TTC549 (cell line): ENCODE results near the gene ADAMTS9.

Source experiments
- FAIRE-seq: peaks from 2 replicates; lab custom pipeline; 2012; peaks lifted over from hg19 to GRCh38; lab: Jason Lieb, UNC

ADAMTS9 gene

GRCh38 chr3:64653101-64653500 is 34.7 kb downstream of the ADAMTS9 start:
- FAIRE-seq: no peak

DNA sequence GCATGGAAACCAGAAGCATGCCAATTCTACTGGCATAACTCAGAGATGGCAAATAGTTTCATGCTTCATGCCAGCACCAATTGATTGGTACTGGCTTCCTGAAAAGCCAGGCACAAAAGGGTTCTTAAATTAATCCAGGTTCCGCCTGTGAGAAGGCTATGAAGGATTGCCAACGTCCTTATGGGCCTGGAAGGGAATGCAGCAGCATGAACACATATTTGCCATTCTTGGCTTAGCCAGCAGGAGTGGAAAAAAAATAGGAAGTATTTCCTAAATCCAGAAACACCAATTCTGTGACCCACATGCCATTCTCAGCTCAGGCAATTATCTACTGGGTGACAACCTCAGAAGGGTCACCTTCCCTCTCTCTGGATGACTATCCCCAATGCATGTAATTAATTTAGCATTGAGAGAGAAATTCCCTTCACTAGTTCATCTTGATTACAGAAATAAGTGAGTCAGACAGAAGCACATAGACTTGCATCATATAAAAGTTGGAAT is 36.0 kb downstream of the ADAMTS9 start:
- FAIRE-seq: no peak

DNA sequence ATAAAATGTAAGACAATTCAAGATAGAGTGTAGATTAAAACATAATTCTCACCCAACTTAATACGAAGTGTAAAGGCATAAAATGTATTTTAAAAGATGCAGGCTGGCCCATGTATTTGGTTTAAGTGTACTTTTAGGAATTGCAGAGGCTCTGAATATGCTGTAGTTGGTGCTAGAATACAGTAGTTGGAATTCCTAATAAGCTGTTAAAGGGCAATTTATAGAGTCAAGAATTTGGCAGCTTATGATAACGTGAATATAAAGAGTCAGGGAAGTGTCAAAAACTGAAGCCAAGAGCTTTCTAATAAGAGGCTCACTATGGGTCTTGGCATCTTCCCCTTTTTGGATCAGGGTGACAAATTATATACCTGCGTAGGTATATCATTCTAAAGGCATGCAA is 36.5 kb downstream of the ADAMTS9 start:
- FAIRE-seq: no peak

GRCh38 chr3:64650715-64651114 is 37.1 kb downstream of the ADAMTS9 start:
- no peak for FAIRE-seq

- no peak for FAIRE-seq
Observed at GRCh38 chr3:64650096-64650622, 37.6 kb downstream of the ADAMTS9 start.

DNA sequence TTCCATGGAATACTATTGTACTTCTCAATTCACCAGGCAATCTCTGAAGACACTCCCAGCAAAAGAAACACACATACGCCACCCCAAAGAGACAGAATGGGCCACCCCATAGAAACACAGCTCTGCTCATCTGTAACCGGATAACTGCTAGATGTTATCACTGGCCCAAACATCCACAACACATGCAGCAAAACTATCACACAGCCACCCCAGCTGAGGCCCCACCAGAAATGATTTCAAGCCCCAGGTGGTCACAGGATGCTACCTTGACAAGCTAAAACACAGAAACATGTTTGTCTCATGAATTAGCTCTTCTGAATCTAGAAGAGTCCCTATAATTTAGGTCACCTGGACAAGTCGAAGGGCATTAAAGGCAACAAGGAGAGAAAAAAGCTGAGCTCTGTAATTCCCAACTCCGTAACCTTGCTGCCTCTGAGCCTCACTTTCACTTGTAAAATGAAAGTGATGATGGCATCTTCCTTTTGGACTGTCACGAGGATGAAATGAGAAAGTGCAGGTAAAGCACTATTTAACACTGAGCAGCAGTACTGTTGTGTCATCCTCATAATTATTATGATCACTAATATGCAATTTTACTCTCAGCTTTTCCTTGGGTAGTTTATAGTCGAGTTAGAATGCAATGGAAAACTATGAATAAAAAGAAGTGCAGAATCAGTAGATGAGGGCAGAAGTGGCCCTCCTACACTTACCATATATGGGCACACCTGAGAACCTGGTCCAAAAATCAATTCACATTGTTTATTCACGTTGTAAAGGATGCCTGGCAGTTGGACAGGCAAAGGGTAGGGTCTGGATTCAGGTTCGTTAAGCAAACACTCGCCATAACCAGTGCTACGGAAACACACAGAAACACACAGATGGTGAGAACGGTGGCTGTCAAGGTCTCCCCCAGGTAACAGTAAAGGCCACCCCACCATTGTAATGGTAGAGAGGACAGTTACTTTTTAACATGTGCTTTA is 38.6 kb downstream of the ADAMTS9 start:
- FAIRE-seq: no peak

GRCh38 chr3:64647825-64648224 is 40.0 kb downstream of the ADAMTS9 start:
- no peak for FAIRE-seq

- no peak for FAIRE-seq
Observed at GRCh38 chr3:64645243-64645642, 42.6 kb downstream of the ADAMTS9 start.

- FAIRE-seq: no peak
Observed at GRCh38 chr3:64644483-64644882, 43.3 kb downstream of the ADAMTS9 start.

GRCh38 chr3:64642327-64643151 is 45.3 kb downstream of the ADAMTS9 start:
- FAIRE-seq: no peak

DNA sequence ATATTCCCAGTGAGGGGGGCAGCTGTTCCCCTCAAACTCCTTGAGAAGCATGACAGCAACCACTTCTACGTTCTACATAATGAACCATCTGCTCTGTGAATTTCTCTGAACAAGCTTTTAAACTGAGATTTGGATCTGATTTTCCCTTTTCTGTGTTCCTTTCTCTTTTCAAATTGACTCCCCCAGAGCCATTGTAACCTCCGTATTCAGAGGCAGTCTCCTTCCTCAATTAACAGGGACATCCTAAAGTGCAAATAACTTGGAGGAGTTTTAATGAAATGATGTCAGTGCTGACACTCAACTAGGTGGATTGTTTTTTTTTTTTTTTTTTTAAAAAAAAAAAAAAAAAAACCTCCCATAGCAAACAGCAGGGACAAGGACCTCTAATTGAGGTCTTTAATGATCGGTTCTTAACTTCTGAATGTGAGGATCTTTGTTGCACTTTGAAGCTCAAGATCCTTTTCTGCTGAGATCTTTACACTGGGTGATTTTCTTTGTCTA is 48.8 kb downstream of the ADAMTS9 start:
- no peak for FAIRE-seq

DNA sequence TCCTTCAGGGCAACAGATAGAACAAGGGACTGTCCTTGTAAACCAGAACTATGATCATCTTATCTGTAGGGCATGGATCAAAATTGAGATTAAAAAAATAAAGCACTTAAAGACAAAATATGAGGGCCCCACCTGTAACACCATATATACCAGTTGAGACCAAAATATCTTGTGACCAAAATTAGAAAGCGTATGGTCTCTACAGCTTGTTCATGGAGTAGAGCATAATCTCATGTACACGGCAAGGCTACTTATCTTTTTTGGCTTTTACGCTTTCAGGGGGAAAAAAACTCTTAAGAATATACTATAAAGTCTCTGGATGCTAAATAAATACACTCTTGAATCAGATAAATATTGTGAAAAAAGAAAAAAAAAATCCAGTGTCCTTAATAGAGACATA is 49.3 kb downstream of the ADAMTS9 start:
- no peak for FAIRE-seq

DNA sequence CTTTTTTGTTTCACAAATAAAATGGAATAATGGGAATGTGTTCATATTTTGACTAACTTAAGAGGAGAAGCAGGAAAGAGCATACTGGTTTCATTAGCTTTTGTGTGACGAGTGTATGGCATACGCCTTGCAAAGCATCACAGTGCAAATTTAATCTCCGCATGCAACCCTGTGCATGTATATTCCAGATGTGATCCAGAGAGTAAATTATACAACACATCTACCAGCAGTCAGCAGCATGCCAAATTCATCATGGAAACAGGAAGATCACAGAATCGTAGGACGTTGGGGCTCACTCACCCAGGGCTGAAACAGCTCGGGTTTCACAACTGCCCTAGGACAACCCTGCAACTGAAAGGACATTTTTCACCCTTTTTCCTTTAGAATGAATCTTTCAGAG is 53.4 kb downstream of the ADAMTS9 start:
- no peak for FAIRE-seq

- no peak for FAIRE-seq
Observed at GRCh38 chr3:64631951-64632350, 55.8 kb downstream of the ADAMTS9 start.

DNA sequence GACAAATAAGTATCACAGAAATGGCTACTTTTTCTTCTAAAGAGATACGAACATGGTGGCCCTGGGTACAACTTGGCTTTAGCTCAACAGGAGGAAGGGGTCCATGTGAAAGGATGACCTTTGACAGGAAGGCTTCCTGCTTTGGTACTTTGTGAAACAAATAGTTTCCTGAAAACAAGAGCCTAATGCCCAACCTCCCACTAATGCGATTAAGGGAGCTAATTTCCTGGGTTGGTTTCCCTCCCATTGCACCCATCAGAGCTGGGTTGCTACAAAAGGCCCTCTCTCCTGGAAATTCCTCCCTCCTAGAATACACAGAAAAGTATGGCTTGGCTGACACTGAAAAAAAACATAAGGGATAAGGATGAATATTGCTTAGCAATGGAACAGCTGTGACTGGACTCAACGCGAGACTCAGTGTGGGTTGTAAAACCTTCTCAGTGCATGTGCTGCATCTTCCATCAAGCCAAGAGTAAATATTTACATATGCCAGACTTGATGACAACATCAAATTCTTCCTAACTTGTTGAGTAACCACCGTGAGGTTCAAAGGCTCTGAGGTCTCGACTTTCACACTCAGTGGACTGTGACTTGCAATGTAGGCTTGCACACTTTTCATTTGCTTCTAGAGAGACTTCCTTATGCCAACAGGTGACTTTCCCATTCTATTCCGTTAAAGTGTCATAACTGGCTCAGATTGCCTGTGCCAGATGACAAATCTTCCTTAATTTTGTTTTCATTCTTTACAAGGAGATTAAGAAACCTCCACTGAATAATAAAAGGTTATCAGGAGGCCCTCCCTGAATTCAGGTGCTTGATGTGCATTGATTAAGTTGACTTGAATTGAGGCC is 60.1 kb downstream of the ADAMTS9 start:
- no peak for FAIRE-seq

DNA sequence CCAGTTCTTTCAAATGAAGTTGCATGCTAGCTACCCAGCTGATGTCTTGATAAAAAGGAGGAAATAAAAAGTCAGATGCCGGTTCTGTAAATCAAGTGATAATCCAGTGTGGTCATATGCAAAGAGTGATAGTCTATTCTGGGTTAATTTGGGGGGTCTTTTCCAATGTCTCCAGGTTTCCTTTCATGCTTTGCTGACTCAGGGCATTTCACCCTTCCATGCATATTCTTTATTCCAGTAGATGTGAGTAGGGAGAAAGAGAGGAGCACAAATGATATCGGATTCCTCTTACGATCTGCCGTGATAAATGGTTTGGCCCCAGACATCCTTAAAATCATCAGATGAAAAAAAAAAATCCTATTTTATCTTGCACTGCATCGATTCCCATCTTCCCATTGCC is 60.8 kb downstream of the ADAMTS9 start:
- FAIRE-seq: no peak

- FAIRE-seq: no peak
Observed at GRCh38 chr3:64625381-64625780, 62.4 kb downstream of the ADAMTS9 start.

DNA sequence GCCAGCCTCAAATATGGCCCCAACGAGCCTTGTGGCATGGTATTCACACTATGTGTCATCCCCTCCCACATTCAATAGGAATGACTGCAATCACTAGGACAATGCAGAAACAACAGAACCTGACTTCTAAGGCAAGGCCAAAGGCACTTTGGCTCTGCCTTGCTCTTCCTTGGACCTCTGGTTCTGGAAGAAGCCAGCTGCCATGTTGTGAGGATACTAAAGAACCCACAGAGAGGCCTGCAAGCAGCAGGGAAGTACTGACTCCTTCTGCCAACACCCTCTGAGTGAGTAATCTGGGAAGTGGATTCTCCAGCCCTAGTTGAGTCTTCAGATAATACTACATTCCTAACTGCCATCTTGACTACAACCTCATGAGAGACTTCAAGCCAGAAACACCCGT is 64.7 kb downstream of the ADAMTS9 start:
- no peak for FAIRE-seq

DNA sequence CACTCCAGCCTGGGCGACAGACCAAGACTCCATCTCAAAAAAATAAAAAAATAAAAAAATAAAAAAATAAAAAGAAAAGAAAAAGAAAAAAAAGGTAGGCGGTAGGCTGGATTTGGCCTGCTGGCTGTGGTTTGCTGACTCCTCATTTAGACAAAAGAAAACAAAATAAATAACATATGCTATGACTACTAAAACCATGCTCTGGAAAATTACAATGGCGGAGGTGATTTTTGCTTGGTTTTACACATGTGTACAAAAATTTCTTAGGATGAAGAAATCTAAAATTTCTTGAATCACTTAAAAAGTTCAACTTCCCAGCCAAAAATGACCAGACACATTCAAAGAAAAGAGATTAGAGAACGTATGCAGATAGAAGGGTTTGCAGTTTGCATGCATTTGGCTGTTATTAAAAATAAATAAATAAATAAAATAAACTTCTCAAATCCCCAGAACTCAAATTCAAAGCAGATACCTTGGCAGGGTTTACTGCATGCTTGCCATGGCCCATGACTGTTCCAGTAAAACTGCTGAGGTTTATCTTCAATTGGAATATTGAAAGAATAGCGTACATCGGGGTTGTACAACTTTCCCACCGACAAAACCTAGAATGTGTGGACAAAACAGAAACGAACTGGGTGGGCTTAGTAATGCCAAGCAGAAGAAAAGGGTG is 65.9 kb downstream of the ADAMTS9 start:
- FAIRE-seq: no peak

- no peak for FAIRE-seq
Observed at GRCh38 chr3:64621275-64621674, 66.5 kb downstream of the ADAMTS9 start.

GRCh38 chr3:64620020-64620419 is 67.8 kb downstream of the ADAMTS9 start:
- no peak for FAIRE-seq
